ENCODE measurements around the gene ELOVL7. TPM values are rescaled to one million over a fixed set of nuclear protein-coding genes. Genes with fewer than 3 reads are reported as not detected.

The ELOVL7 gene
- total RNA-seq, 1 experiment from 2014 or later, result 2.9 TPM

- Histone ChIP-seq H3K9me3 (ENCODE audit: control insufficient read depth, insufficient read depth, low read depth, low read length) (no peaks in the 10 kb centered on the region), H3K4me3 (ENCODE audit: low read depth in 2 of 2, low read length in 2 of 2) (no peak overlapping the region), H3K27ac (ENCODE audit: low read length) (no peak overlapping the region), H3K27me3 (ENCODE audit: control insufficient read depth, insufficient read depth, low read length) (no peaks in the 10 kb centered on the region), H3K36me3 (ENCODE audit: control insufficient read depth, insufficient read depth, low read length) (no peaks in the 10 kb centered on the region), H3K4me1 (ENCODE audit: control insufficient read depth, insufficient read depth, low read length) (no peaks in the 10 kb centered on the region)
- intact Hi-C loops (cut with micrococcal nuclease; ENCODE audit: unreplicated experiment), result no loop called here
- ChIA-PET CTCF (no interaction called here), POLR2A (no interaction called here)
- TF ChIP-seq SIN3A (IDR thresholded peaks at IDR 0.05; ENCODE audit: borderline replicate concordance, insufficient read depth, low read depth, low read length), result no peak
- no peak for TF ChIP-seq TCF7L2 (IDR thresholded peaks at IDR 0.05; ENCODE audit: low read depth, low read length)
- no peak for TF ChIP-seq POLR2AphosphoS5 (IDR thresholded peaks at IDR 0.05; ENCODE audit: low read depth, low read length)
- no peak for TF ChIP-seq REST (IDR thresholded peaks at IDR 0.05; ENCODE audit: insufficient read depth in 1 of 2, low read depth in 2 of 2, low read length in 1 of 2)
- no peak for TF ChIP-seq CTCF (IDR thresholded peaks at IDR 0.05)
- in situ Hi-C loops (cut with HindIII; ENCODE audit: low pct_unique_long_range_greater_than_20kb, low sequenced_read_pairs), result no loop called here
- no peak for DNase-seq (ENCODE audit: low read depth, low spot score)
- no TSS peak for BruUV-seq (replicated peaks)
- ATAC-seq, result no peak
These were observed 47.6 kb upstream of the ELOVL7 start for GRCh38 chr5:60891667-60892066.

- no peak for DNase-seq (ENCODE audit: low read depth, low spot score)
- no peaks in the 10 kb centered on the region for H3K4me1 ChIP-seq (ENCODE audit: control insufficient read depth, insufficient read depth, low read length)
- no peaks in the 10 kb centered on the region for H3K9me3 ChIP-seq (ENCODE audit: control insufficient read depth, insufficient read depth, low read depth, low read length)
- no peaks in the 10 kb centered on the region for H3K27me3 ChIP-seq (ENCODE audit: control insufficient read depth, insufficient read depth, low read length)
- BruUV-seq (replicated peaks), result no TSS peak
- intact Hi-C loops (cut with micrococcal nuclease; ENCODE audit: unreplicated experiment) (no loop called here), in situ Hi-C loops (cut with HindIII; ENCODE audit: low pct_unique_long_range_greater_than_20kb, low sequenced_read_pairs) (no loop called here)
- no peaks in the 10 kb centered on the region for H3K36me3 ChIP-seq (ENCODE audit: control insufficient read depth, insufficient read depth, low read length)
- ATAC-seq, result no peak
- CTCF ChIA-PET, result no interaction called here
- POLR2A ChIA-PET, result no interaction called here
- no peak overlapping the region for H3K4me3 ChIP-seq (ENCODE audit: low read depth in 2 of 2, low read length in 2 of 2)
- no peak overlapping the region for H3K27ac ChIP-seq (ENCODE audit: low read length)
- TF ChIP-seq SIN3A (IDR thresholded peaks at IDR 0.05; ENCODE audit: borderline replicate concordance, insufficient read depth, low read depth, low read length), result no peak
- TF ChIP-seq TCF7L2 (IDR thresholded peaks at IDR 0.05; ENCODE audit: low read depth, low read length), result no peak
- TF ChIP-seq REST (IDR thresholded peaks at IDR 0.05; ENCODE audit: insufficient read depth in 1 of 2, low read depth in 2 of 2, low read length in 1 of 2), result no peak
- no peak for TF ChIP-seq CTCF (IDR thresholded peaks at IDR 0.05)
- no peak for TF ChIP-seq POLR2AphosphoS5 (IDR thresholded peaks at IDR 0.05; ENCODE audit: low read depth, low read length)
These were observed 44.4 kb upstream of the ELOVL7 start for GRCh38 chr5:60888359-60889061.
